ENCODE data around the gene NUDT21. TPM values are rescaled to one million over a fixed set of nuclear protein-coding genes. Genes with fewer than 3 reads are reported as not detected.
"Not testable (repeated sequence)": the region's sequence is repeated elsewhere in the genome, so short reads cannot be mapped to it uniquely, and the experiment has no call there.

The NUDT21 gene
- total RNA-seq, 1 experiment from 2014 or later: 218 TPM

DNA sequence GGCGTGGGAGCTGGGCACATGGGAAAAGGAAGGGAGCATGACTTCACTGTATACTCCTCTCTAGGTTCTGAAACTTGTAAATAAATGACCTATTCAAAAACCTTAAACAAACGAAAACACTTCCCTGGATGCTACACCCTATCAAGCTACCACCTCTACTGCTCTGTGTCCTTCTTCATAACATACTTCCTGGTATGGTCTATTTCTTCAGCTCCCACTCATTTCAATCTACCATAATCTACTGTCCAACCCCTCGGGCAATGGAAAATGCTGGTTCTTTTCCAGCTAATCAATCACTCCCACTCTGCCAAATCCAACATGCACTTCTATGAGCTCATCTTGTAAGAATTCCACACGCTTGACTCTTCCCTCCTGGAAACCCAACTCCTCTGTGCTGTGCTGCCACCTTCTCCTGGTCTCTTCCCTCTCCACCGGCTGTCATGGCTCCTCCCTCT lies 68.2 kb downstream of the NUDT21 start:
- Histone ChIP-seq H3K9ac (ENCODE audit: low read length) (no peak overlapping the region), H3K4me3 (replicated peaks in 1 of 2; ENCODE audit: low read depth in 1 of 2, low read length in 2 of 2) (no peak overlapping the region), H3K27ac (ENCODE audit: low read depth, low read length) (no peak overlapping the region), H3K9me2 (ENCODE audit: insufficient read depth) (no peaks in the 10 kb centered on the region), H3K4me2 (ENCODE audit: low read length) (no peak overlapping the region), H4K20me1 (ENCODE audit: insufficient read depth) (no peaks in the 10 kb centered on the region), H3K27me3 (ENCODE audit: insufficient read depth, low read length) (no peaks in the 10 kb centered on the region), H3K79me2 (ENCODE audit: insufficient read depth, low read length) (no peaks in the 10 kb centered on the region), H3K4me1 (ENCODE audit: control insufficient read depth in 1 of 2, insufficient read depth in 2 of 2, low read length in 2 of 2) (peaks cover 2 to 8% of the 10 kb centered on the region in 2 experiments; a peak in 1 of 4 replicates), H2AFZ (ENCODE audit: low read depth, low read length, poor library complexity, severe bottlenecking) (no peak overlapping the region), H3K36me3 (ENCODE audit: control insufficient read depth in 1 of 2, insufficient read depth in 2 of 2, low read length in 2 of 2) (peaks cover 11 to 45% of the 10 kb centered on the region in 2 experiments), H3K9me3 (ENCODE audit: control insufficient read depth in 1 of 2, insufficient read depth in 1 of 2, low read depth in 1 of 2, low read length in 2 of 2) (peaks cover 4 to 8% of the 10 kb centered on the region in 2 experiments; a peak in 1 of 4 replicates)
- intact Hi-C loops (cut with micrococcal nuclease): no loop called here
- ATAC-seq (peak; percentile 38; the same call in 1 of the 2 replicates), DNase-seq (ENCODE audit: low read depth, low spot score) (no peak)
- TF ChIP-seq, protein P1, sequence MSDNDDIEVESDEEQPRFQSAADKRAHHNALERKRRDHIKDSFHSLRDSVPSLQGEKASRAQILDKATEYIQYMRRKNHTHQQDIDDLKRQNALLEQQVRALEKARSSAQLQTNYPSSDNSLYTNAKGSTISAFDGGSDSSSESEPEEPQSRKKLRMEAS (IDR thresholded peaks at IDR 0.05): no peak
- POLR2A ChIA-PET: no interaction called here
- BruUV-seq (replicated peaks): no TSS peak
- RAD21 ChIA-PET (ENCODE audit: low non-redundant PET in 1 of 2, low total read pairs in 2 of 2, uncharacterized antibody in 2 of 2, unreplicated experiment in 2 of 2): no interaction called here
- CTCF ChIA-PET: no interaction called here

DNA sequence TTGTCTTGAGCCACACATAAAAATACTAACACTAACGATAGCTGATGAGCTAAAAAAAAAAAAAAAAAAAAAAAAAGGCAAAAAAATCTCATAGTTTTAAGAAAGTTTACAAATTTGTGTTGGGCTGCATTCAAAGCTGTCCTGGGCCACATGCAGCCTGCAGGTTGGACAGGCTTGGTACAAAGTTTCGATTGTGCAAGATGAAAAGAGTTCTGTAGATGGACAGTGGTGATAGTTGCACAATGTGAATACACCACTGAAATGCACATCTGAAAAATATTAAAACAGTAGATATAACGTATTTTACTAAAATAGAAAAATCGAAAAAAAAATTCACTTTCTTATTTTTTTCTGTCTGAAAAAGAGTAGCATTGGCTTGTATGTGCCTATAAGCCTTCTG lies 68.7 kb downstream of the NUDT21 start:
- BruUV-seq (replicated peaks): no TSS peak
- ATAC-seq (no peak), DNase-seq (ENCODE audit: low read depth, low spot score) (no peak)
- no peak overlapping the region for H3K9ac ChIP-seq (ENCODE audit: low read length)
- no peaks in the 10 kb centered on the region for H3K27me3 ChIP-seq (ENCODE audit: insufficient read depth, low read length)
- ChIA-PET RAD21 (ENCODE audit: low non-redundant PET in 1 of 2, low total read pairs in 2 of 2, uncharacterized antibody in 2 of 2, unreplicated experiment in 2 of 2) (no interaction called here), POLR2A (no interaction called here), CTCF (no interaction called here)
- no peaks in the 10 kb centered on the region for H4K20me1 ChIP-seq (ENCODE audit: insufficient read depth)
- peaks cover 9 to 41% of the 10 kb centered on the region in 2 experiments for H3K36me3 ChIP-seq (ENCODE audit: control insufficient read depth in 1 of 2, insufficient read depth in 2 of 2, low read length in 2 of 2)
- H3K9me3 ChIP-seq (ENCODE audit: control insufficient read depth in 1 of 2, insufficient read depth in 1 of 2, low read depth in 1 of 2, low read length in 2 of 2): peaks cover 4 to 8% of the 10 kb centered on the region in 2 experiments; a peak in 1 of 4 replicates
- no peak overlapping the region for H3K4me2 ChIP-seq (ENCODE audit: low read length)
- H3K4me3 ChIP-seq (replicated peaks in 1 of 2; ENCODE audit: low read depth in 1 of 2, low read length in 2 of 2): no peak overlapping the region
- H3K27ac ChIP-seq (ENCODE audit: low read depth, low read length): no peak overlapping the region
- TF ChIP-seq CBX3 (IDR thresholded peaks at IDR 0.05; ENCODE audit: low read depth) (no peak), ELF1 (IDR thresholded peaks at IDR 0.05; ENCODE audit: borderline replicate concordance, low read depth) (no peak), SIN3A (IDR thresholded peaks at IDR 0.05; ENCODE audit: low read depth) (no peak), SRF (IDR thresholded peaks at IDR 0.05; ENCODE audit: low read depth) (no peak), TCF7L2 (IDR thresholded peaks at IDR 0.05; ENCODE audit: borderline replicate concordance, extremely low read depth, insufficient read depth, insufficient read length) (no peak), FOSL1 (IDR thresholded peaks at IDR 0.05; ENCODE audit: low read depth) (no peak)
- TF ChIP-seq, protein P2, sequence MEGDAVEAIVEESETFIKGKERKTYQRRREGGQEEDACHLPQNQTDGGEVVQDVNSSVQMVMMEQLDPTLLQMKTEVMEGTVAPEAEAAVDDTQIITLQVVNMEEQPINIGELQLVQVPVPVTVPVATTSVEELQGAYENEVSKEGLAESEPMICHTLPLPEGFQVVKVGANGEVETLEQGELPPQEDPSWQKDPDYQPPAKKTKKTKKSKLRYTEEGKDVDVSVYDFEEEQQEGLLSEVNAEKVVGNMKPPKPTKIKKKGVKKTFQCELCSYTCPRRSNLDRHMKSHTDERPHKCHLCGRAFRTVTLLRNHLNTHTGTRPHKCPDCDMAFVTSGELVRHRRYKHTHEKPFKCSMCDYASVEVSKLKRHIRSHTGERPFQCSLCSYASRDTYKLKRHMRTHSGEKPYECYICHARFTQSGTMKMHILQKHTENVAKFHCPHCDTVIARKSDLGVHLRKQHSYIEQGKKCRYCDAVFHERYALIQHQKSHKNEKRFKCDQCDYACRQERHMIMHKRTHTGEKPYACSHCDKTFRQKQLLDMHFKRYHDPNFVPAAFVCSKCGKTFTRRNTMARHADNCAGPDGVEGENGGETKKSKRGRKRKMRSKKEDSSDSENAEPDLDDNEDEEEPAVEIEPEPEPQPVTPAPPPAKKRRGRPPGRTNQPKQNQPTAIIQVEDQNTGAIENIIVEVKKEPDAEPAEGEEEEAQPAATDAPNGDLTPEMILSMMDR (IDR thresholded peaks at IDR 0.05 in 2 of 3, conservative IDR thresholded peaks at IDR 0.05 in 1 of 3; ENCODE audit: borderline replicate concordance in 1 of 3, insufficient read depth in 1 of 3, low read depth in 2 of 3, low read length in 2 of 3): no peak
- H3K79me2 ChIP-seq (ENCODE audit: insufficient read depth, low read length): peaks cover 1% of the 10 kb centered on the region
- no peaks in the 10 kb centered on the region for H3K9me2 ChIP-seq (ENCODE audit: insufficient read depth)
- no peak overlapping the region for H2AFZ ChIP-seq (ENCODE audit: low read depth, low read length, poor library complexity, severe bottlenecking)
- intact Hi-C loops (cut with micrococcal nuclease): no loop called here
- peaks cover 2 to 8% of the 10 kb centered on the region in 2 experiments; a peak in 1 of 4 replicates for H3K4me1 ChIP-seq (ENCODE audit: control insufficient read depth in 1 of 2, insufficient read depth in 2 of 2, low read length in 2 of 2)

DNA sequence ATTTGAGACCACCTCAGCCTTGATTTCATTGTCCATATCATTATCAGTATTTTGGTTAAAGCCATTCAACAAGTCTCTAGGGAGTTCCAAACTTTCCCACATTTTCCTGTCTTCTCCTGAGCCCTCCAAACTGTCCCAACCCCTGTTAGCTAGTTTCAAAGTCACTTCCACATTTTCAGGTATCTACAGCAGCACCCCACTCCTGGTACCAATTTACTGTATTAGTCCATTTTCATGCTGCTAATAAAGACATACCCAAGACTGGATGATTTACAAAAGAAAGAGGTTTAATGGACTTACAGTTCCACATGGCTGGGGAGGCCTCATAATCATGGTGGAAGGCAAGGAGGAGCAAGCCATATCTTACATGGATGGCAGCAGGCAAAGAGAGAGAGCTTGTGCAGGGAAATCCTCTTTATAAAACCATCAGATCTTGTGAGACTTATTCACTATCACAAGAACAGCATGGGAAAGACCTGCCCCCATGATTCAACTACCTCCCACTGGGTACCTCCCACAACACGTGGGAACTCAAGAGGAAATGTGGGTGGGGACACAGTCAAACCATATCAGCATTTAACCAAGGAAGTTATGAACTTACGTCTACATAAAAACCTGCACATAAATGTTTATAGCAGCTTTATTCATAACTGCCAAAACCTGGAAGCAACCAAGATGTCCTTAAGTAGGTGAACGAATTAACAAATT lies 70.2 kb downstream of the NUDT21 start:
- H3K27me3 ChIP-seq (ENCODE audit: insufficient read depth, low read length); H3K9me2 ChIP-seq (ENCODE audit: insufficient read depth); H3K4me3 ChIP-seq (replicated peaks in 1 of 2; ENCODE audit: low read depth in 1 of 2, low read length in 2 of 2); H3K4me1 ChIP-seq (ENCODE audit: control insufficient read depth in 1 of 2, insufficient read depth in 2 of 2, low read length in 2 of 2); BruUV-seq (replicated peaks); H3K9me3 ChIP-seq (ENCODE audit: control insufficient read depth in 1 of 2, insufficient read depth in 1 of 2, low read depth in 1 of 2, low read length in 2 of 2); H2AFZ ChIP-seq (ENCODE audit: low read depth, low read length, poor library complexity, severe bottlenecking); ATAC-seq; DNase-seq (ENCODE audit: low read depth, low spot score); H4K20me1 ChIP-seq (ENCODE audit: insufficient read depth); POLR2A ChIA-PET; H3K9ac ChIP-seq (ENCODE audit: low read length); H3K27ac ChIP-seq (ENCODE audit: low read depth, low read length); RAD21 ChIA-PET (ENCODE audit: low non-redundant PET in 1 of 2, low total read pairs in 2 of 2, uncharacterized antibody in 2 of 2, unreplicated experiment in 2 of 2); CTCF ChIA-PET; intact Hi-C loops (cut with micrococcal nuclease); H3K4me2 ChIP-seq (ENCODE audit: low read length): not testable (repeated sequence)
- Histone ChIP-seq H3K79me2 (ENCODE audit: insufficient read depth, low read length) (peaks cover 11% of the 10 kb centered on the region), H3K36me3 (ENCODE audit: control insufficient read depth in 1 of 2, insufficient read depth in 2 of 2, low read length in 2 of 2) (peaks cover 9 to 37% of the 10 kb centered on the region in 2 experiments)

Measured in HCT116 (cell line).